ENCODE data around the gene TRAF7. TPM values are rescaled to one million over a fixed set of nuclear protein-coding genes. Genes with fewer than 3 reads are reported as not detected.
"Not testable (repeated sequence)": the region's sequence is repeated elsewhere in the genome, so short reads cannot be mapped to it uniquely, and the experiment has no call there.

Gene TRAF7
- polyA plus RNA-seq, 1 donor from 2014 or later, result 30.9 TPM

- H3K27ac ChIP-seq (ENCODE audit: low read length); H4K20me1 ChIP-seq (ENCODE audit: insufficient read depth); H3K27me3 ChIP-seq (ENCODE audit: insufficient read depth, low read depth, low read length); H3K79me2 ChIP-seq (replicated peaks; ENCODE audit: insufficient read depth, low read length); H3K36me3 ChIP-seq (ENCODE audit: insufficient read depth, low read length); H3K9me3 ChIP-seq (ENCODE audit: low read length); H3K4me2 ChIP-seq (ENCODE audit: low read length); H2AFZ ChIP-seq (ENCODE audit: low read depth, low read length); H3K4me3 ChIP-seq (ENCODE audit: low read length); H3F3A ChIP-seq (ENCODE audit: insufficient read depth, low read length, poor library complexity, severe bottlenecking); H3K9ac ChIP-seq (ENCODE audit: low read length); H3K9me2 ChIP-seq (ENCODE audit: insufficient read depth, low read length): not testable (repeated sequence)
Observed at GRCh38 chr16:2114225-2114624, 41.4 kb upstream of the TRAF7 start.

GRCh38 chr16:2114885-2115590 is 40.5 kb upstream of the TRAF7 start:
- not testable (repeated sequence) for H3K9me3 ChIP-seq (ENCODE audit: low read length); H3K4me2 ChIP-seq (ENCODE audit: low read length); H3K27ac ChIP-seq (ENCODE audit: low read length); H2AFZ ChIP-seq (ENCODE audit: low read depth, low read length); H4K20me1 ChIP-seq (ENCODE audit: insufficient read depth); H3K4me3 ChIP-seq (ENCODE audit: low read length); H3K36me3 ChIP-seq (ENCODE audit: insufficient read depth, low read length); H3K79me2 ChIP-seq (replicated peaks; ENCODE audit: insufficient read depth, low read length); H3K27me3 ChIP-seq (ENCODE audit: insufficient read depth, low read depth, low read length); H3K9me2 ChIP-seq (ENCODE audit: insufficient read depth, low read length); H3K9ac ChIP-seq (ENCODE audit: low read length); H3F3A ChIP-seq (ENCODE audit: insufficient read depth, low read length, poor library complexity, severe bottlenecking)

- Histone ChIP-seq H3K9me3 (ENCODE audit: low read length) (no peaks in the 10 kb centered on the region), H3K27me3 (ENCODE audit: insufficient read depth, low read depth, low read length) (no peaks in the 10 kb centered on the region), H3K27ac (ENCODE audit: low read length) (no peak overlapping the region), H3K4me2 (ENCODE audit: low read length) (no peak overlapping the region), H2AFZ (ENCODE audit: low read depth, low read length) (no peak overlapping the region), H3K9ac (ENCODE audit: low read length) (no peak overlapping the region), H3K4me3 (ENCODE audit: low read length) (no peak overlapping the region), H3K9me2 (ENCODE audit: insufficient read depth, low read length) (no peaks in the 10 kb centered on the region), H4K20me1 (ENCODE audit: insufficient read depth) (no peaks in the 10 kb centered on the region), H3K36me3 (ENCODE audit: insufficient read depth, low read length) (no peaks in the 10 kb centered on the region), H3F3A (ENCODE audit: insufficient read depth, low read length, poor library complexity, severe bottlenecking) (no peaks in the 10 kb centered on the region), H3K79me2 (replicated peaks; ENCODE audit: insufficient read depth, low read length) (no peaks in the 10 kb centered on the region)
- TF ChIP-seq TAF1 (IDR thresholded peaks at IDR 0.05; ENCODE audit: low read depth) (no peak), POLR2AphosphoS5 (IDR thresholded peaks at IDR 0.05) (no peak), CTCF (IDR thresholded peaks at IDR 0.05; ENCODE audit: poor library complexity, severe bottlenecking) (no peak), MXI1 (conservative IDR thresholded peaks at IDR 0.05; ENCODE audit: poor library complexity, severe bottlenecking) (no peak), REST (IDR thresholded peaks at IDR 0.05; ENCODE audit: borderline replicate concordance) (no peak), EP300 (conservative IDR thresholded peaks at IDR 0.05; ENCODE audit: poor library complexity, severe bottlenecking) (no peak), SMC3 (conservative IDR thresholded peaks at IDR 0.05; ENCODE audit: poor library complexity) (no peak), RAD21 (conservative IDR thresholded peaks at IDR 0.05) (no peak), EZH2 (IDR thresholded peaks at IDR 0.05; ENCODE audit: borderline replicate concordance, insufficient read depth, low read length, poor library complexity, severe bottlenecking) (no peak)
Observed at GRCh38 chr16:2115591-2115973, 40.0 kb upstream of the TRAF7 start.

GRCh38 chr16:2116428-2116827 is 39.2 kb upstream of the TRAF7 start:
- H3K4me3 ChIP-seq (ENCODE audit: low read length); H3K36me3 ChIP-seq (ENCODE audit: insufficient read depth, low read length); H4K20me1 ChIP-seq (ENCODE audit: insufficient read depth); H3K27me3 ChIP-seq (ENCODE audit: insufficient read depth, low read depth, low read length); H3K79me2 ChIP-seq (replicated peaks; ENCODE audit: insufficient read depth, low read length); H3K9ac ChIP-seq (ENCODE audit: low read length); H3K4me2 ChIP-seq (ENCODE audit: low read length); H3K27ac ChIP-seq (ENCODE audit: low read length); H3K9me3 ChIP-seq (ENCODE audit: low read length); H2AFZ ChIP-seq (ENCODE audit: low read depth, low read length); H3F3A ChIP-seq (ENCODE audit: insufficient read depth, low read length, poor library complexity, severe bottlenecking); H3K9me2 ChIP-seq (ENCODE audit: insufficient read depth, low read length): not testable (repeated sequence)

- H3K9ac ChIP-seq (ENCODE audit: low read length); H3K9me2 ChIP-seq (ENCODE audit: insufficient read depth, low read length); H3K9me3 ChIP-seq (ENCODE audit: low read length); H3K79me2 ChIP-seq (replicated peaks; ENCODE audit: insufficient read depth, low read length); H4K20me1 ChIP-seq (ENCODE audit: insufficient read depth); H3K36me3 ChIP-seq (ENCODE audit: insufficient read depth, low read length); H2AFZ ChIP-seq (ENCODE audit: low read depth, low read length); H3K27ac ChIP-seq (ENCODE audit: low read length); H3K4me3 ChIP-seq (ENCODE audit: low read length); H3F3A ChIP-seq (ENCODE audit: insufficient read depth, low read length, poor library complexity, severe bottlenecking); H3K27me3 ChIP-seq (ENCODE audit: insufficient read depth, low read depth, low read length); H3K4me2 ChIP-seq (ENCODE audit: low read length): not testable (repeated sequence)
Observed at GRCh38 chr16:2117341-2117740, 38.2 kb upstream of the TRAF7 start.
